ENCODE measurements around the gene CELSR1. TPM values are rescaled to one million over a fixed set of nuclear protein-coding genes. Genes with fewer than 3 reads are reported as not detected.

CELSR1 gene
- total and polyA plus RNA-seq, 2 of the 13 experiments (the other 11 are each of a cell fraction or from before 2014, with no cell fraction given): 0.78 to 1.8 TPM

GRCh38 chr22:46335201-46336118, 202.0 kb downstream of the CELSR1 start, which contains the start of gene TRMU (continued):
- TF ChIP-seq, protein P1, sequence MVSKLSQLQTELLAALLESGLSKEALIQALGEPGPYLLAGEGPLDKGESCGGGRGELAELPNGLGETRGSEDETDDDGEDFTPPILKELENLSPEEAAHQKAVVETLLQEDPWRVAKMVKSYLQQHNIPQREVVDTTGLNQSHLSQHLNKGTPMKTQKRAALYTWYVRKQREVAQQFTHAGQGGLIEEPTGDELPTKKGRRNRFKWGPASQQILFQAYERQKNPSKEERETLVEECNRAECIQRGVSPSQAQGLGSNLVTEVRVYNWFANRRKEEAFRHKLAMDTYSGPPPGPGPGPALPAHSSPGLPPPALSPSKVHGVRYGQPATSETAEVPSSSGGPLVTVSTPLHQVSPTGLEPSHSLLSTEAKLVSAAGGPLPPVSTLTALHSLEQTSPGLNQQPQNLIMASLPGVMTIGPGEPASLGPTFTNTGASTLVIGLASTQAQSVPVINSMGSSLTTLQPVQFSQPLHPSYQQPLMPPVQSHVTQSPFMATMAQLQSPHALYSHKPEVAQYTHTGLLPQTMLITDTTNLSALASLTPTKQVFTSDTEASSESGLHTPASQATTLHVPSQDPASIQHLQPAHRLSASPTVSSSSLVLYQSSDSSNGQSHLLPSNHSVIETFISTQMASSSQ (IDR thresholded peaks at IDR 0.05; ENCODE audit: low read depth): no peak
- TF ChIP-seq, protein P1 (CRISPR knock-in tag; IDR thresholded peaks at IDR 0.05; ENCODE audit: borderline replicate concordance): peak; percentile 48
- TF ChIP-seq SAP130 (CRISPR knock-in tag; IDR thresholded peaks at IDR 0.05; ENCODE audit: low read depth) (peak; percentile 95), ZNF205 (CRISPR knock-in tag; IDR thresholded peaks at IDR 0.05) (peak; percentile 69), KDM3A (CRISPR knock-in tag; IDR thresholded peaks at IDR 0.05; ENCODE audit: low read depth) (peak; percentile 93), HNRNPH1 (optimal IDR thresholded peaks at IDR 0.05; ENCODE audit: low read depth, low read length) (no peak), POLR2AphosphoS5 (IDR thresholded peaks at IDR 0.05; ENCODE audit: low read depth, low read length) (peak; percentile 67; the same call in 1 of the 2 replicates), GFI1 (CRISPR knock-in tag; IDR thresholded peaks at IDR 0.05; ENCODE audit: borderline replicate concordance) (peak; percentile 68; the same call in 1 of the 2 replicates), HMG20A (CRISPR knock-in tag; IDR thresholded peaks at IDR 0.05; ENCODE audit: borderline replicate concordance) (peak; percentile 33; the same call in 1 of the 2 replicates), SKI (IDR thresholded peaks at IDR 0.05; ENCODE audit: partially characterized antibody) (peak; percentile 54), HNRNPL (IDR thresholded peaks at IDR 0.05; ENCODE audit: low read depth, low read length) (0 out of 2 replicates have a peak, but pooled peaks have one; percentile 32), MEIS1 (CRISPR knock-in tag; IDR thresholded peaks at IDR 0.05; ENCODE audit: borderline replicate concordance) (peak; percentile 81; the same call in 1 of the 2 replicates), RFXAP (CRISPR knock-in tag; IDR thresholded peaks at IDR 0.05; ENCODE audit: borderline replicate concordance) (peak; percentile 84; the same call in 1 of the 2 replicates), HINFP (CRISPR knock-in tag; IDR thresholded peaks at IDR 0.05; ENCODE audit: low read depth) (0 out of 2 replicates have a peak, but pooled peaks have one; percentile 59), HHEX (CRISPR knock-in tag; IDR thresholded peaks at IDR 0.05) (no peak), ZNF607 (CRISPR knock-in tag; IDR thresholded peaks at IDR 0.05; ENCODE audit: borderline replicate concordance) (peak; percentile 97)
- TF ChIP-seq, protein P2, sequence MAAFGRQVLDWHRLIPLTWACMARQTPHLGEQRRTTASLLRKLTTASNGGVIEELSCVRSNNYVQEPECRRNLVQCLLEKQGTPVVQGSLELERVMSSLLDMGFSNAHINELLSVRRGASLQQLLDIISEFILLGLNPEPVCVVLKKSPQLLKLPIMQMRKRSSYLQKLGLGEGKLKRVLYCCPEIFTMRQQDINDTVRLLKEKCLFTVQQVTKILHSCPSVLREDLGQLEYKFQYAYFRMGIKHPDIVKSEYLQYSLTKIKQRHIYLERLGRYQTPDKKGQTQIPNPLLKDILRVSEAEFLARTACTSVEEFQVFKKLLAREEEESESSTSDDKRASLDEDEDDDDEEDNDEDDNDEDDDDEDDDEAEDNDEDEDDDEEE (CRISPR knock-in tag; IDR thresholded peaks at IDR 0.05): peak; percentile 97
- TF ChIP-seq, protein P3, sequence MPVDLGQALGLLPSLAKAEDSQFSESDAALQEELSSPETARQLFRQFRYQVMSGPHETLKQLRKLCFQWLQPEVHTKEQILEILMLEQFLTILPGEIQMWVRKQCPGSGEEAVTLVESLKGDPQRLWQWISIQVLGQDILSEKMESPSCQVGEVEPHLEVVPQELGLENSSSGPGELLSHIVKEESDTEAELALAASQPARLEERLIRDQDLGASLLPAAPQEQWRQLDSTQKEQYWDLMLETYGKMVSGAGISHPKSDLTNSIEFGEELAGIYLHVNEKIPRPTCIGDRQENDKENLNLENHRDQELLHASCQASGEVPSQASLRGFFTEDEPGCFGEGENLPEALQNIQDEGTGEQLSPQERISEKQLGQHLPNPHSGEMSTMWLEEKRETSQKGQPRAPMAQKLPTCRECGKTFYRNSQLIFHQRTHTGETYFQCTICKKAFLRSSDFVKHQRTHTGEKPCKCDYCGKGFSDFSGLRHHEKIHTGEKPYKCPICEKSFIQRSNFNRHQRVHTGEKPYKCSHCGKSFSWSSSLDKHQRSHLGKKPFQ (CRISPR knock-in tag; IDR thresholded peaks at IDR 0.05; ENCODE audit: insufficient replicate concordance): peak; percentile 52
- TF ChIP-seq, protein P4, sequence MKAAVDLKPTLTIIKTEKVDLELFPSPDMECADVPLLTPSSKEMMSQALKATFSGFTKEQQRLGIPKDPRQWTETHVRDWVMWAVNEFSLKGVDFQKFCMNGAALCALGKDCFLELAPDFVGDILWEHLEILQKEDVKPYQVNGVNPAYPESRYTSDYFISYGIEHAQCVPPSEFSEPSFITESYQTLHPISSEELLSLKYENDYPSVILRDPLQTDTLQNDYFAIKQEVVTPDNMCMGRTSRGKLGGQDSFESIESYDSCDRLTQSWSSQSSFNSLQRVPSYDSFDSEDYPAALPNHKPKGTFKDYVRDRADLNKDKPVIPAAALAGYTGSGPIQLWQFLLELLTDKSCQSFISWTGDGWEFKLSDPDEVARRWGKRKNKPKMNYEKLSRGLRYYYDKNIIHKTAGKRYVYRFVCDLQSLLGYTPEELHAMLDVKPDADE (CRISPR knock-in tag; IDR thresholded peaks at IDR 0.05): no peak; the same call in 1 of the 2 replicates
